ENCODE results near the gene SLCO1B3. TPM values are rescaled to one million over a fixed set of nuclear protein-coding genes. Genes with fewer than 3 reads are reported as not detected.
A peak's percentile ranks its signal among the peaks of the same experiment; 100 is the strongest.

The SLCO1B3 gene
- total and polyA plus RNA-seq, 11 donors: 0.58 to 3.0 TPM; not detected in 9

GRCh38 chr12:20868277-20868676, 57.8 kb downstream of the SLCO1B3 start:
- no peaks in the 10 kb centered on the region for H3K36me3 ChIP-seq
- no peaks in the 10 kb centered on the region for H3K27me3 ChIP-seq
- WGBS, 4 donors: 89 to 97% (median 92%) methylated on average over 2 of the region's 2 CpGs
- intact Hi-C loops (cut with DNase I): no loop called here
- H3K27ac ChIP-seq: no peak overlapping the region
- DNase-seq (no peak), ATAC-seq (no peak)
- H3K9me3 ChIP-seq: no peaks in the 10 kb centered on the region
- TF ChIP-seq POLR2A (IDR thresholded peaks at IDR 0.05) (no peak), CTCF (IDR thresholded peaks at IDR 0.05) (no peak)
- H3K4me3 ChIP-seq: no peak overlapping the region
- H3K4me1 ChIP-seq: no peaks in the 10 kb centered on the region

DNA sequence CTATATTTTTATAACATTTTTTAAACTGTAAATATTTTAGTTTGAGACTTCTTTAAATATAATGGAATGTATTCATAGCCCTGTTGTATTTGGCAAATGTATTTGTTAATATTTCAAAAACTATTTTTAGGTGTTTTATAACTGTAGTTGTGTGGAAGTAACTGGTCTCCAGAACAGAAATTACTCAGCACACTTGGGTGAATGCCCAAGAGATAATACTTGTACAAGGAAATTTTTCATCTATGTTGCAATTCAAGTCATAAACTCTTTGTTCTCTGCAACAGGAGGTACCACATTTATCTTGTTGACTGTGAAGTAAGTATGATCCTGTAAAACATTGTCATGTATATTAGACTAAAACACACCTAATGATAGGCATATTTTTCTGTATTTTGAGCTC, 72.8 kb downstream of the SLCO1B3 start:
- H3K36me3 ChIP-seq: no peaks in the 10 kb centered on the region
- H3K9me3 ChIP-seq: peaks cover 0 to 6% (median 0%) of the 10 kb centered on the region in 12 donors
- TF ChIP-seq POLR2A (IDR thresholded peaks at IDR 0.05) (no peak), CTCF (IDR thresholded peaks at IDR 0.05) (no peak)
- ATAC-seq (peak in 3 of 4 donors; percentile 54 to 73 (median 64)), DNase-seq (peak in 2 of 5 donors; percentile 23 to 26)
- intact Hi-C loops (cut with DNase I): no loop called here
- peaks cover 0 to 16% (median 0%) of the 10 kb centered on the region in 12 donors for H3K4me1 ChIP-seq
- H3K27ac ChIP-seq: no peak overlapping the region
- no peaks in the 10 kb centered on the region for H3K27me3 ChIP-seq
- H3K4me3 ChIP-seq: no peak overlapping the region

- ATAC-seq (no peak), DNase-seq (no peak)
- peaks cover 0 to 16% (median 0%) of the 10 kb centered on the region in 12 donors for H3K4me1 ChIP-seq
- no peak overlapping the region for H3K4me3 ChIP-seq
- TF ChIP-seq CTCF (IDR thresholded peaks at IDR 0.05) (no peak), POLR2A (IDR thresholded peaks at IDR 0.05) (no peak)
- 57 to 66% (median 64%) methylated on average over 1 of the region's 1 CpG for WGBS, 4 donors
- H3K27ac ChIP-seq: no peak overlapping the region
- H3K36me3 ChIP-seq: no peaks in the 10 kb centered on the region
- intact Hi-C loops (cut with DNase I): no loop called here
- H3K9me3 ChIP-seq: peaks cover 0 to 24% (median 0%) of the 10 kb centered on the region in 12 donors
- H3K27me3 ChIP-seq: no peaks in the 10 kb centered on the region
These were observed 74.6 kb downstream of the SLCO1B3 start for GRCh38 chr12:20885116-20885515.

GRCh38 chr12:20885552-20885951, 75.0 kb downstream of the SLCO1B3 start:
- TF ChIP-seq CTCF (IDR thresholded peaks at IDR 0.05): no peak
- TF ChIP-seq POLR2A (IDR thresholded peaks at IDR 0.05): no peak
- Histone ChIP-seq H3K27ac (no peak overlapping the region), H3K9me3 (peaks cover 0 to 24% (median under 1%) of the 10 kb centered on the region in 12 donors), H3K36me3 (no peaks in the 10 kb centered on the region), H3K27me3 (no peaks in the 10 kb centered on the region), H3K4me1 (peaks cover 0 to 16% (median 0%) of the 10 kb centered on the region in 12 donors), H3K4me3 (no peak overlapping the region)
- 70 to 82% (median 80%) methylated on average over 2 of the region's 2 CpGs for WGBS, 4 donors
- ATAC-seq (no peak), DNase-seq (no peak)
- intact Hi-C loops (cut with DNase I): no loop called here
